MM.1S (cell line): ENCODE results near the gene ADAM11.

Source experiments
- DNase-seq: peaks from one replicate; pipeline ENCODE4 v3.0.0-alpha.2; 2015
- H2AFZ ChIP-seq: fragments of 300-600 bp; sonication (generic); 2 replicates; pipeline ENCODE4 v1.6.0; 2016; ENCODE audit warnings: antibody characterized with exemption, low read length
- H3F3A ChIP-seq: fragments of 300-600 bp; sonication (generic); 2 replicates; pipeline ENCODE4 v1.6.1; 2016; ENCODE audit warnings: mild to moderate bottlenecking, antibody characterized with exemption, low read length, moderate library complexity, mixed read lengths; ENCODE audit not compliant: insufficient read depth
- H3K27ac ChIP-seq: fragments of 300-600 bp; sonication (generic); 2 replicates; pipeline ENCODE4 v1.5.1; 2016; ENCODE audit warnings: mild to moderate bottlenecking, low read length
- H3K27me3 ChIP-seq: fragments of 300-600 bp; sonication (generic); replicated peaks from 2 replicates; pipeline ENCODE4 v1.6.0; 2016; ENCODE audit warnings: low read length; ENCODE audit not compliant: insufficient read depth
- H3K36me3 ChIP-seq: fragments of 300-600 bp; sonication (generic); replicated peaks from 2 replicates; pipeline ENCODE4 v1.6.1; 2016; ENCODE audit warnings: mild to moderate bottlenecking, low read length, mixed read lengths; ENCODE audit not compliant: insufficient read depth
- H3K4me1 ChIP-seq: fragments of 300-600 bp; sonication (generic); 2 replicates; pipeline ENCODE4 v1.6.1; 2016; ENCODE audit warnings: low read length, mixed read lengths
- H3K4me2 ChIP-seq: fragments of 300-600 bp; sonication (generic); 2 replicates; pipeline ENCODE4 v1.6.0; 2016; ENCODE audit warnings: low read depth, low read length
- H3K4me3 ChIP-seq: fragments of 300-600 bp; sonication (generic); 2 replicates; pipeline ENCODE4 v1.5.1; 2016; ENCODE audit warnings: low read length, mixed read lengths
- H3K79me2 ChIP-seq: fragments of 300-600 bp; sonication (generic); 2 replicates; pipeline ENCODE4 v1.6.1; 2016; ENCODE audit warnings: mixed run types, low read length, mixed read lengths
- H3K9ac ChIP-seq: fragments of 300-600 bp; sonication (generic); 2 replicates; pipeline ENCODE4 v1.6.1; 2016; ENCODE audit warnings: low read length, mixed read lengths
- H3K9me2 ChIP-seq: fragments of 300-600 bp; sonication (generic); replicated peaks from 2 replicates; pipeline ENCODE4 v1.6.1; 2016; ENCODE audit warnings: mild to moderate bottlenecking, low read length, mixed read lengths; ENCODE audit not compliant: insufficient read depth
- H3K9me3 ChIP-seq: fragments of 300-600 bp; sonication (generic); replicated peaks from 2 replicates; pipeline ENCODE4 v1.6.1; 2016; ENCODE audit warnings: mild to moderate bottlenecking, low read length, mixed read lengths; ENCODE audit not compliant: insufficient read depth
- H4K20me1 ChIP-seq: fragments of 300-600 bp; sonication (generic); 2 replicates; pipeline ENCODE4 v1.6.1; 2016; ENCODE audit warnings: mild to moderate bottlenecking, low read length, moderate library complexity, mixed read lengths; ENCODE audit not compliant: insufficient read depth
- CTCF ChIP-seq: fragments of 300-600 bp; sonication (generic); IDR thresholded peaks from 2 replicates; pipeline ENCODE4 v1.5.1; 2016; ENCODE audit warnings: antibody characterized with exemption, low read length, mixed read lengths
- EZH2 ChIP-seq: fragments of 300-600 bp; sonication (generic); optimal IDR thresholded peaks from 2 replicates; pipeline ENCODE3; 2017; ENCODE audit warnings: low read depth, mild to moderate bottlenecking, antibody characterized with exemption, low read length, mixed read lengths
- EZH2phosphoT487 ChIP-seq: fragments of 300-600 bp; sonication (generic); IDR thresholded peaks from 2 replicates; pipeline ENCODE4 v1.6.1; 2018; ENCODE audit warnings: antibody characterized with exemption, low read length

The ADAM11 gene

GRCh38 chr17:44798356-44798755 lies 39.6 kb downstream of the ADAM11 start:
- Histone ChIP-seq H3K27me3 (no peaks in the 10 kb centered on the region), H3F3A (no peaks in the 10 kb centered on the region), H3K4me3 (no peak overlapping the region), H3K4me2 (no peak overlapping the region), H3K36me3 (no peaks in the 10 kb centered on the region), H3K9me2 (no peaks in the 10 kb centered on the region), H4K20me1 (no peaks in the 10 kb centered on the region), H3K9ac (no peak overlapping the region), H3K9me3 (no peaks in the 10 kb centered on the region), H3K27ac (no peak overlapping the region), H2AFZ (no peak overlapping the region), H3K4me1 (peaks cover 8% of the 10 kb centered on the region; the same call in 1 of the 2 replicates), H3K79me2 (no peaks in the 10 kb centered on the region)
- TF ChIP-seq CTCF (no peak), EZH2phosphoT487 (no peak), EZH2 (no peak)
- DNase-seq: no peak

- DNase-seq: no peak
- no peaks in the 10 kb centered on the region for H3K79me2 ChIP-seq
- H3K27me3 ChIP-seq: no peaks in the 10 kb centered on the region
- no peaks in the 10 kb centered on the region for H3K9me2 ChIP-seq
- H3F3A ChIP-seq: peaks cover 3% of the 10 kb centered on the region; the same call in 1 of the 2 replicates
- no peak overlapping the region for H3K4me2 ChIP-seq
- H2AFZ ChIP-seq: no peak overlapping the region
- H3K4me3 ChIP-seq: no peak overlapping the region
- H3K27ac ChIP-seq: no peak overlapping the region
- no peaks in the 10 kb centered on the region for H4K20me1 ChIP-seq
- no peaks in the 10 kb centered on the region for H3K36me3 ChIP-seq
- TF ChIP-seq EZH2phosphoT487: no peak
- no peaks in the 10 kb centered on the region for H3K9me3 ChIP-seq
- H3K9ac ChIP-seq: no peak overlapping the region
- H3K4me1 ChIP-seq: peaks cover 11% of the 10 kb centered on the region
These were observed 43.1 kb downstream of the ADAM11 start for GRCh38 chr17:44801880-44802279.

GRCh38 chr17:44804302-44805089 lies 45.7 kb downstream of the ADAM11 start:
- TF ChIP-seq EZH2phosphoT487 (no peak), CTCF (no peak), EZH2 (no peak)
- Histone ChIP-seq H3F3A (peaks cover 20% of the 10 kb centered on the region), H3K79me2 (no peaks in the 10 kb centered on the region), H3K27me3 (no peaks in the 10 kb centered on the region), H3K4me1 (peaks cover 16% of the 10 kb centered on the region), H2AFZ (no peak overlapping the region), H4K20me1 (no peaks in the 10 kb centered on the region), H3K9me2 (no peaks in the 10 kb centered on the region), H3K9ac (no peak overlapping the region), H3K4me3 (no peak overlapping the region), H3K27ac (no peak overlapping the region), H3K36me3 (no peaks in the 10 kb centered on the region), H3K9me3 (no peaks in the 10 kb centered on the region), H3K4me2 (no peak overlapping the region)
- no peak for DNase-seq

GRCh38 chr17:44807093-44807816 lies 48.5 kb downstream of the ADAM11 start:
- Histone ChIP-seq H3F3A (peaks cover 20% of the 10 kb centered on the region), H3K27ac (peak overlapping the region; percentile 93), H3K9ac (peak overlapping the region; percentile 64), H4K20me1 (no peaks in the 10 kb centered on the region), H3K4me2 (peak overlapping the region; percentile 74), H3K4me3 (peak overlapping the region; percentile 36; the same call in 1 of the 2 replicates), H3K79me2 (no peaks in the 10 kb centered on the region), H2AFZ (peak overlapping the region; percentile 46), H3K36me3 (no peaks in the 10 kb centered on the region), H3K9me3 (no peaks in the 10 kb centered on the region), H3K4me1 (peaks cover 16% of the 10 kb centered on the region), H3K9me2 (no peaks in the 10 kb centered on the region), H3K27me3 (no peaks in the 10 kb centered on the region)
- DNase-seq: peak; percentile 85
- no peak for TF ChIP-seq EZH2phosphoT487
- TF ChIP-seq EZH2: no peak
- no peak for TF ChIP-seq CTCF
